ENCODE data around the gene TMTC4. TPM values are rescaled to one million over a fixed set of nuclear protein-coding genes. Genes with fewer than 3 reads are reported as not detected.

The TMTC4 gene
- total and polyA plus RNA-seq, 5 donors, result 3.8 to 9.1 (median 7.2) TPM

DNA sequence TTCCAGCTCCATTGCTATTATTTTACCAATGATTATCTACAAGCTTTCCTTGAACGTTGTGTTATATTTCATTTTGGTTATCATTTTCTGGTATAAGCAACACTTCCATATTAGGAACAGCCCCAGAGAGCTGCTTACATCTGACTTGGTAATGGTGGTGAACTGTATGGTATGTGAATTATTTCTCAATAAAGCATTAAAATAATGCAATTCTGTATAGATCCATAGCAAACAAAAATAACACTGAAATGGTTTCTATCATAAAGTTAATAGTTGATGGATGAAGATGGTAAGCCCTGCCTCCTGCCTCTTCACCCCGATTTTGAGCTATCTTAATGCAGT, 113.5 kb downstream of the TMTC4 start:
- 72% methylated on average over 2 of the region's 2 CpGs for WGBS
- intact Hi-C loops (cut with DNase I), result no loop called here
- H3K27me3 ChIP-seq (ENCODE audit: control insufficient read depth, insufficient read depth), result no peaks in the 10 kb centered on the region

DNA sequence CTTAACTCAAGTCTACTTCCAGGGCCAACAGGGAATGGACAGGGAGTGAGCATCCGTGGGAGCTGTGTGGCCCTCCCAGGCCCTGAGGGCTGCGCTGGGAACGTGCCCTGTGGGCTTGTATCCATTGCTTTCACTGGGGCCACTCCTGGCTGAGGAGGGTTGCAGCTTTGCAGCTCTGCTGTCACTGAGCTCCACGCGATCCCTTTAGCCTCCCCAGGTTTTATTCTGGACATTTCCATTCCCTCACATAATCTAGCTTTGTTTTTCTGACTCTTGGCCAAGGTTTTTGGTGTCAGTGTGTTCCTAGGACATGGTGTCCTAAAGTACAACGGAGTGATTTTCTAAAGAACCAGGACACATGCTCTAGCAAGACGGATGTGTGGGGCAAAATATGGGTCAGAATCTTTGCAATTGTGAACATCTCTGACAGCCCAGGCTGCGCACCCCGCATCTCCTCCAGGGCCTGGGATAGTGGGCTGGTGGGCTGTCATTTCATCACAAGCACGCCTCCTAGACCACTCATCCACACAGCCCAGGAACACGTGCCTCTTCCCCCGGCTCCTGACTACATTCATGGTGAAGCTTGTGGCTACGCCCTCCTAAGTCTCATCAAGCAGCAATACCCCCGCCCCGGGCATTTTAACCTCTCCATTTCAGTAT, 114.0 kb downstream of the TMTC4 start:
- intact Hi-C loops (cut with DNase I), result no loop called here
- ATAC-seq, result peak in 1 of 2 donors; percentile 29
- H3K27ac ChIP-seq (ENCODE audit: low read length), result no peak overlapping the region
- H3K4me1 ChIP-seq (ENCODE audit: control insufficient read depth, insufficient read depth, low read length), result peaks cover 2% of the 10 kb centered on the region
- 85% methylated on average over 15 of the region's 15 CpGs for WGBS
- no peak for DNase-seq
- H3K9me3 ChIP-seq (ENCODE audit: control insufficient read depth, low read length), result no peaks in the 10 kb centered on the region
- no peak overlapping the region for H3K4me3 ChIP-seq (ENCODE audit: low read length)
- no peaks in the 10 kb centered on the region for H3K27me3 ChIP-seq (ENCODE audit: control insufficient read depth, insufficient read depth)

More for the DNA sequence above, 113.5 kb downstream of the TMTC4 start:
- Histone ChIP-seq H3K27ac (ENCODE audit: low read length) (no peak overlapping the region), H3K9me3 (ENCODE audit: control insufficient read depth, low read length) (no peaks in the 10 kb centered on the region), H3K4me1 (ENCODE audit: control insufficient read depth, insufficient read depth, low read length) (peaks cover 2% of the 10 kb centered on the region), H3K4me3 (ENCODE audit: low read length) (no peak overlapping the region)
- DNase-seq (no peak), ATAC-seq (no peak)

DNA sequence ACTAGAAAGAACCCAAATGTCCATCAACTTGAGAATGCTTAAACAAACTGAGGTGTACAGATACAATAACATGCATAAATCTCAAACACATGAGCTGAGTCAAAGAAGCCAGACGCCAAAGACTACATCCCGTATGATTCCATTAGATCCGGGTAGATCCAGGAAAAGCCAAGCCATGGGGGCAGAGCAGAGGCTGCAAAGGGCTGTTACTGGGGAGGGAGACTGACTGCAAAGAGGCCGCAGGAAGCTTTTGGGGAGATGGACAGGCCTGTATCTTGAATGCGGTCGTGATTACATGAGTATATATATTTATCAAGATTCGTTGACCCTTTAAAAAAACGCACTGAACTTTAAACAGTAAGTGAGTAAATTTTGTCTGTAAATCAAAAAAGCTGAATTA, 114.7 kb downstream of the TMTC4 start:
- DNase-seq (no peak), ATAC-seq (no peak)
- 91% methylated on average over 8 of the region's 8 CpGs for WGBS
- Histone ChIP-seq H3K27ac (ENCODE audit: low read length) (no peak overlapping the region), H3K27me3 (ENCODE audit: control insufficient read depth, insufficient read depth) (no peaks in the 10 kb centered on the region), H3K9me3 (ENCODE audit: control insufficient read depth, low read length) (no peaks in the 10 kb centered on the region), H3K4me3 (ENCODE audit: low read length) (no peak overlapping the region), H3K4me1 (ENCODE audit: control insufficient read depth, insufficient read depth, low read length) (peaks cover 2% of the 10 kb centered on the region)
- intact Hi-C loops (cut with DNase I), result no loop called here

Other genes starting within 250 kb of the TMTC4 start
- gene GGACT, start 86.0 kb downstream of the TMTC4 start, total RNA-seq, result 1 to 10 TPM; 1.0 to 2.2 (median 1.8) TPM
- gene GGACT, start 86.0 kb downstream of the TMTC4 start, polyA plus RNA-seq, result 0.63 TPM

All from right cardiac atrium (tissue), 5 donors.